HG03066 (cell line): ENCODE measurements around the gene CAMKMT.
"Not testable (repeated sequence)": the region's sequence is repeated elsewhere in the genome, so short reads cannot be mapped to it uniquely, and the experiment has no call there.

Experiments used
- ATAC-seq: cut with Tn5 transposase; IDR thresholded peaks from one replicate; pipeline ENCODE4 v1.9.1; 2021; ENCODE audit warnings: low read depth; ENCODE audit not compliant: unreplicated experiment

Gene CAMKMT

DNA sequence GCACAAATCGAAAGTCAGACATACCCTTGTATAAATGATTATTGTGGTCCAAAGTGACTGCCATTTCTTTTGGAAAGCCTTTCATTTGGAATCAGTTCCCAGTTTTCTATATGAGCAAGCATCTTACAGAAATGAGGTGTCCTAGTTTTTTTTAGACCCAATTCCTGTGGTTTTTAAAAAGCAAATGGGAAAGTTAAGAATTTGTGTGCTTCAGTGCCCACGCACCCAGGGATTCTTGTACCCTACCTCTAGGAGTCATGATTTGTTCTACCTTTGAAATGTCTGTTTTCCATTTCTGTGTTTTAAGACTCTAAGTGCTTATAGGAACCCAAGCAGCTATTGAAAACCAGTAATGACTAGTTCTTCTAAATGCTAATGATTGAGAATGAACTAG lies 218.1 kb downstream of the CAMKMT start:
- no peak for ATAC-seq

DNA sequence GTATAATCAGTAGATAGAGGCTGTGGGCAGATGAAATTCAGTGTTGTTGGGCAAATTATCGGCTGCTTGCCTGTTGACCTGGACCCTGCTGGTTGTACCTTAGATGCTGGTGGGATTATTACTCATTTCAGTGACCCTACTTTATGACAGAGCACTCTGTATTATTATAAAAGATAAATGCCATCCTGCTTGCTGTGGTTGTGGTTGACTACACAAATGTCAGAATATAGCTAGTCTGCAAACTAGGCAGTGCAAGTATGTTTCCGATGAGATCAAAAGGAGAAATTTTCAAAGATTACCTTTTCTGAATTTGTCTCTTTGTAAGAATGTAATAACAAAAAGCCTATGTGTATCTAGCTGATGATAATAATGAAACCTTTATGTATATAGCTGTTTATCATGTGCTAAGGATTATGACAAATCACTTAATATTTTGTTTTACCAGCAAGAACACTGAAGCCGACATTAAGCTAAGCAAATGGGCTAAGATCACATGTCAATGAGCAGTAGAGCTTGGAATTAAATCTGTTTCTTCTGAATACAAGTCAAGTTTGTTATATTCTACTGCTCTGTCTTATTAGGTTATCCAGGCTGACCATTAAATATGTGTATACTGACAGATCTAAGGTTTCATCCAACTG lies 219.2 kb downstream of the CAMKMT start:
- no peak for ATAC-seq

DNA sequence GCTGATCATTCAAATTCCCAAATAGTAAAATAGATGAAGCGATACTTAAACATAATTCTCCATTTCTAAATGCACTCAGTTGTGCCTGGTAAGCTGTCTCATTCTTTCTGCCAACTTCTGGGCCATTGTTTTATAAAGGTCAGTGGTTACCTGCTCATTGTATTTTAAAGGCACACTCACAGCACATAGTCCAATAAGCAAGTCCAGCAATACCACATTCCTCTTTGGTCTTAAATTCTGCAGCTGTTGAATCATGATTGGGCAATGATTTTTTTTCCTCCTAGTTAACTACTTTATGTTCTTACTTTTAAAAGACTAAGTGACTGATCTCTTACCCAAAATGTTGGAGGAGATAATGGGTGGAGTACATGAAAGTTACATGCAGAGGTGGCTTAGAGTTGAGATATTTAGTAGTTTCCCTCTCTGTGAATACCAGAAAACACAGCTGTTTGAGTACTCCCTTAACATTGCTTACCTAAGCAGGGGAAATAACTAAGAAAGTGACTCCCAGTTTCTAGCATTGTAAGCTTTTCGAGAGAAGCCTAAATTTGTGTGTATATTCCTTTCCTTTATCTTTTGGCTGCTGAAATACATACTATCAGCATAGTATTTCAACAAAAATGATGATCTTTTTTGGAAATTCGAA lies 220.7 kb downstream of the CAMKMT start:
- no peak for ATAC-seq

DNA sequence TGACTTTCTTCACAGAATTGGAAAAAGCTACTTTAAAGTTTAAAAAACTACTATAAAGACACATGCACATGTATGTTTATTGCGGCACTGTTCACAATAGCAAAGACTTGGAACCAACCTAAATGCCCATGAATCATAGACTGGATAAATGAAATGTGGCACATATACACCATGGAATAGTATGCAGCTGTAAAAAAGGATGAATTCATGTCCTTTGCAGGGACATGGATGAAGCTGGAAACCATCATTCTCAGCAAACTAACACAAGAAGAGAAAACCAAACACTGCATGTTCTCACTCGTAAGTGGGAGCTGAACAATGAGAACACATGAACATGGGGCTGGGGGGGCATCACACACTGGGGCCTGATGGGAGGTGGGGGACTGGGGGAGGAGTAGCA lies 233.9 kb downstream of the CAMKMT start:
- not testable (repeated sequence) for ATAC-seq

DNA sequence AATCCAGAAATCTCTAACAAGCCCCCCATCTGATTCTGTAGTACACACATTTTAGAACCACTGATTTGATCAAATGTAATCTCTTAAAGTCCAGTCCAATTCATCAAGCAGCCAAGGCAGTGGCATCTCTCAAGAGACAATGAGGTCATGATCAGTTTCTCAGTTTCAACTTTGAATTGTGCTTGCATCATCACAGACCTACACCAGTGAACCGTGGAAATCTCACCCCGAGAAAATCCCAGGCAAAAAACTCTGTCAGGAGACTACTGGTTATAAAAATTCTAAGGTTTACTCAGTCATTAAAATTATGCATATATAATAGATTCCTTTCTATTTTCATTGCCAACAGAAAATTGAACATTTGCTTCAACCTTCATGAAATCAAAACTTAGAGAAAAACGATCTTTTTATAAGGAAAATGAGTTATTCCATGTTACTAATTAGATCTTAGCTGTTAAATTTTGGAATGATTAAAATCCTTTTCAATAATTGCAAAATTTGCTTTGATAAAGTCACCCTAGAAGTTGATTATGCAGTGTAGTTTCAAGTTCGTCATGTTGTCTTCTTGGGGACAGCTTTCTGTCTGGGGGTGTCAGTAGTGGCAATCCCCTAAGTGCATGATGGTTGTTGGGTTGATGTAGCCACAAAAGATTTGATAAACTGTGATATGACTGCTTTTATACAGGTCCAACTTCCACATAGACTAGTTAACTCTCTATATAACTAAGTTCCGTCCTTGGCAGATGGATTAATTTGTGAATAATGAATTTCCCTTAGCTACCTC lies 235.0 kb downstream of the CAMKMT start:
- ATAC-seq = no peak

DNA sequence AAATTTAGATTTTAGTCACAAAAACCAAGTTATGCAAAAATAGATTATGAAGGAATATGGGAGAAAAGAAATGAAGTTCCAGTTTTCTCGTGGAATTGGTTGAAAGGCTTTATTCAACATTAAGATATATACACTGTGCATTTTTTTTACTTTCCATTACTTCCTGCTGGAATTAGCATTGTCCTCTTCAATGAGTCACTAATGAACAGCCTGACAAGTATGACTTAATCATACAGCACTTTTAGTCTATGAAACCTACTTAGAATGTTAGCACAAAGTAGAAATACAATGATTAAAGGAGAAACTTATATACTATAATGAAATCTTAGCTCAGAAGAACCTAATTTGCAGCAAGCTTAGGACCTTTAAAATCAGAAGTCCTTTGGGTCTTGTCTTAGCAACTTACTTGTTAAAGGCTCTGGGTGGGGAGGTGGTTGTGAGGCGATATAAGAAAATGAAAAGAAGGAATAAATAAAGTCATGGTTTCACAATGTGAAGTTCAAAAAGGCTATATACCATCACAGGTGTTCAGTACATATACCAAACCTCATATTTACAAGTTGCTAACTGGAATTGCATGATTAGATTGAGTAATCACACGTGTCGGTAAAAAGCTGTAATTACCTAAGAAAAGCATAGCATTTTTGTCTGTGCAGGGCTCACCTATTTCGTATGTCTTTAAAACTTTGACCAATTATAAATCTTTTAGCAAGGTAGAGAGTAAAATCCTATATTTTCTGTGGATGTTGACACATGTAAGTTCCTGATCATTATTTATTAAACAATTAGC lies 236.8 kb downstream of the CAMKMT start:
- no peak for ATAC-seq

DNA sequence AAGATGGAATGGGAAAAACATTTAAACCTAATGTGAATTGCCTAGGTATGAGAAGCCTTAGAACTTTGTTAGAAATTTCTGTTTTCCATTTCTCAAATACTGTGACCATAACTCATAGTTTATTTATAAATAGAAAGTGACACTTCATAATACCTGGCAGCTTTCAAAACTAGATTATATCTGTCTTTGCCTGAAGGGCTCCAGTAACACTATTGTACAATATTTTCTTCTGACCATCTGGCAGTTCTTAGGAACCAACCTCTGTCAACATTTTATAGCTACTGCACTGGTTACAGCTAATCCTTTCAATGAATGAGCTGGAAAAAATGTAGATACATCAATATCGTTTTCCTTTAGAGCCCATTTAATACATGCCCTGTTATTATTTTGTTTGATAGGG lies 237.4 kb downstream of the CAMKMT start:
- no peak for ATAC-seq

DNA sequence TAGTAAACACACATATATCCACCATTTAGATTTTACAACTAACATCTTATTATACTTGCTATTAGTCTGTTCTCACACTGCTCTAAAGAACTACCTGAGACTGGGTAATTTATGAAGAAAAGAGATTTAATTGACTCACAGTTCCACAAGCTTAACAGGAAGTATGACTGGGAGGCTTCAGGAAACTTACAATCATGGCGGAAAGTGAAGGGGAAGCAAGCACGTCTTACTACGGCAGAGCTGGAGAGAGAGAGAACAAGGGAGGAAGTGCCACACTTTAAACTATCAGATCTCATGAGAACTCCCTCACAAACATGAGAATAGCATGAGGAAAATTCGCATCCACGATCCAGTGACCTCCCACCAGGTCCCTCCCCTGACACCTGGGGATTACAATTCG lies 240.7 kb downstream of the CAMKMT start:
- no peak for ATAC-seq

DNA sequence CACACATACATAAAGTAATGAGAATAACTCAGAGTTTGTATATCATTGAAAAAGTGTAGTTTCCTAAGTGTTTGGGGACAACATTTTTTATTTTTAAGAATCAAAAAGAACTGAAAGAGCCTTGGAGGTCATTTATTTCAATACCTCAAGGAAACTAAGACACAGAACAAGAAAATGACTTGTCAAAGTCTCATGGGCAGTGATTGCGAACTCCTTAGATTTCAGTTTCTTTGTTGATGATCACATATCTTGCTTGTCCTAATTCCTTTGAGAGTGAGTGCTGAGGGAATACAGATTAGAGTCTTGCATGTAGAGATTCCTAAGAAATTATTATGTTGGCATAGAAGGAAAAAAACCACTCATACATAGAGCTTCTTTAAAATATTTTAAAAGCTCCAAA lies 243.8 kb downstream of the CAMKMT start:
- no peak for ATAC-seq

DNA sequence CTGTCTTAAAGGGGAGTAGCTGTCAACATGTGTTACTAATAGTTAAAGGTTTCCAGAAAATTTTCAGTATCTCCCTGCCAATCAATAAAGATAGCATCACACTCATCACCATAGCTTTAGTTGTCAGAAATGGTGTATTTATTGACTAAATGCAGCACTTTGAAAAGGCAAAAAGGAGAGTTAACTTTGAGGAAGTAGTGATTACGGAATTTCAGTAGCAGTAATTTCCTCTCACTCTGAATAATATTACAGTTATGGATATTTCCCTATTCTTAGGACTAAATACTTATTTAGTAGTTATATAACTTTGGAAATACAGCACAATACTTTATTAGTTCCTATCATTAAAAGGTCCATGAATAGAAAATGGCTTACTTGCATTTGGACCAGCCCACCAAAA lies 250.5 kb downstream of the CAMKMT start:
- no peak for ATAC-seq

DNA sequence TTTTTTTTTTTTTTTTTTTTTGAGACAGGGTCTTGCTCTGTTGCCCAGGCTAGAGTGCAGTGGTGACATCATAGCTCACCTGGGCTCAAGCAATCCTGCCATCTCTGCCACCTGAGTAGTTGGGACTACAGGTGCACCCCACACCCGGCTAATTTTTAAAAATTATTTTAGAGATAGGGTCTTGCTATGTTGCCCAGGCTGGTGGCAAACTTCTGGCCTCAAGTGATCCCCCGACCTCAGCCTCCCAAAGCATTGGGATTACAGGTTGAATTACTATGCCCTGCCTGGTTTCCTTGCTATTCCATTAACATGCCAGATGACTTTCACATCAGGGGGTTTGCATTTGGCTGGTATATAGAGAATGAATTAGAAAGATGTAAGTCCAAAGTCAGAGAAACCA lies 253.2 kb downstream of the CAMKMT start:
- ATAC-seq = no peak

DNA sequence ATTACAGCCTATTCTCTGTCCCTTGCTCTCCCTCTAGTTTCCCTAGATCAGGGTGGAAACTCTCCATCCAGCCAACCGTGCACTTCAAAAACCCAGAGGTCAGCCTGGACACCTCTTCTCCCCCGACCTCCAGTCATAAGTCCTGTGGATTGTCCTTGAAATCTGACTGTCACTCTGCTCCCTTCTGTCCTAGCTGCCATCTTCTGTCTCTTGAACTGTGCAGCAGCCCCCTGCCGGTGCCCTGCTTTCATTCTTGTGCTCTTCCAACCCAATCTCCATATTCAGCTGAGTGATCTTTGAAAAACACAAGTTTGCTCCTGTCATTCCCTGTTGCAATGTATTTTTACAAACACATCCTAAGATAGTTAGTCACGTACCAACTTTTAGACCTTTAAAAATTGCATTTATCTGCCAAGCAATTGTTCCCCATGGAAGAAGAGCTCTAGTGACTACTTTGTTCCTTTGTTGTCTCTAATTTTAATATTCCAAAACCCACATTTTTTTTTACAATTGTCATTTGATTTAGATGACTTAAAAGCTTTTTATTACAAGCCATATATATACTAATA lies 254.3 kb downstream of the CAMKMT start:
- ATAC-seq = no peak

DNA sequence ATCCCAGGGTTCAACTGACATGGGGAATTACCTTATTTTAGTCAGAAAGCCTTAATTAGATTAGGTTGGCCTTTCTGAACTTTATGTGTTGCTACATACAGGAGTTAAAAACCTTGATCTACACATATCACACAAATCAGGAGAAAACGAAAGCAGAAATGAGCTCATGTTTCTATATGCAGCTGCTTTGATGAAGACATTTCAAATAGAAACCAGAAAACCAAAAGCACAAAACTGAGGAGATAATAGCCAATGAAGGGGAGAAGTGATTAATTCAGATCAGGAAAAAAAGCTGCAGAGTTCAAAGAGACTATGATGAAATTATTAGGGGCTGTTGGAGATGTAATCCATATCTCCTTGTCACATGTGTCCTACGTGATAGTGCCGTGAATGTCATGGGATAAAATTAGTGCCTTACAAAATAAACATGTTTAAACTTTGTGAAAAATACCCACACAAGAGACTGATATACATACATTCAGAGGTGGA lies 255.0 kb downstream of the CAMKMT start:
- no peak for ATAC-seq

DNA sequence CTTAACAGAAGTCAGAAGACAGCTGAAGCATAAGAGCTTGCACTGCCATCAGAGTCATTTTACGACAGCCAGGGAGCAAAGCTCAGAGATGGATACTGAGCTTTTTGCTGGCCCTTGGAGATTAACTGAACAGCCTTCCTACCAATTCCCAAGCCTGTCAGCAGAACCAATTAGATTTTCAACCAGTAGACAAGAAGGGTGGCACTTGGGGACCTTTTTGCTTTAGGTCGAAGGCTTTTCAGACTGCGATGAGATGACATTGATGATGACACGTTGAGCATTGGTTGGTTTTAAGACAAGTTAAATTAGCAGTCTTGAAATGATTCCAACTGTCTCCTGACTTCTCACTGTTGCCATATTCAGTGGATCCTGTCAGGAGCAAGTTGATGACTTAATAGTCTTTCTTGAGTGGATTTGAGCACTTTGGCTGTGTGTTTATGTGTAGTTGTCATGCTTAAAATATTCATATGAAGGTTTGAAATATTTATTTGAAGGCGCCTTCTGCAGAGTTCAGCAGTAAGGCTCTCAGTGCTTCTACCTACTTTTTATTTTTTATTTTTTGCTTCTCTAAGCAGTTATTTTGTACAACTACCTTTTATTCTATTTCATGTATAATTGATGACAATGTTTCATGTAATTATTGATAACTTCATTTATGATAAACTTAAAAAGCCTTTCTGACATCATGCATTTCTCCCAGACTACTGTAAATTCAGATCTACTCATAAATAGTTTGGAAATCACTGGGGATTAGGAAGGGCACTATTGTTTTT lies 256.7 kb downstream of the CAMKMT start:
- ATAC-seq = no peak

DNA sequence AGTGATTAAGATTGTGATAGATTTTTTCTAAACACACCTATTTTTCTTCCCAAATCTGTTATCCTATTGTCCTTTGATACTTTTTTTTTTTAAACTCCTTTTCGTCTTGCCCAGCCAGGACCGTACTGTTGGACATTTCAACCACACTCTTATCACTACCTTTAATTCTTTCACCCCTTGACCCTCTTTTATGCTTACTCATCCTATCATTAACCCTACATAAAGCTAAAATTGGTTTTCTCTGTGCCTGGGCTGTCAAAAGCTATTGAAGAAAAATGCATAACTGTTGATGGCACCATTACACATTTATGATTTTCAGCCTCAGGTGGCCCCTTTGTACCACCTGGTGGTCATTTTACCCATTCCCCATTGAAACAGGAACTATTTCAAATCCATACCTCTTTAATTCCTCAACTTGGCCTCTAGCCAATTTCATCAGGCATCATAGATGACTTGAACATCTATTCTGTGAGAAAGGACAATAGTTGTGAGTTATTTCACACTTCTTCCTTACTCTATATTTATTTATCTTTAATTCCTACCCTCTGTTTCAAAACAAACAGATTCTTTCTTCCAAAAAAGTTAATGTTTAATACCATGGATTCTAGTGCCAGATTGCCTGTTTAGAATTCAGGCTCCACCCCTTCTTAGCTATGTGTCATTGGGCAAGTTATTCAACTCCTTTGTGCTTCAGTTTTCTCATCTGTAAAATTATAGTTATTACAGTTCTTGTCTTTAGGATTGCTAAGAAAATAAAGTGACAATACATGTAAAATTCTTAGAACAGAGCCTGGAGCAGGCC lies 258.6 kb downstream of the CAMKMT start:
- ATAC-seq = no peak

DNA sequence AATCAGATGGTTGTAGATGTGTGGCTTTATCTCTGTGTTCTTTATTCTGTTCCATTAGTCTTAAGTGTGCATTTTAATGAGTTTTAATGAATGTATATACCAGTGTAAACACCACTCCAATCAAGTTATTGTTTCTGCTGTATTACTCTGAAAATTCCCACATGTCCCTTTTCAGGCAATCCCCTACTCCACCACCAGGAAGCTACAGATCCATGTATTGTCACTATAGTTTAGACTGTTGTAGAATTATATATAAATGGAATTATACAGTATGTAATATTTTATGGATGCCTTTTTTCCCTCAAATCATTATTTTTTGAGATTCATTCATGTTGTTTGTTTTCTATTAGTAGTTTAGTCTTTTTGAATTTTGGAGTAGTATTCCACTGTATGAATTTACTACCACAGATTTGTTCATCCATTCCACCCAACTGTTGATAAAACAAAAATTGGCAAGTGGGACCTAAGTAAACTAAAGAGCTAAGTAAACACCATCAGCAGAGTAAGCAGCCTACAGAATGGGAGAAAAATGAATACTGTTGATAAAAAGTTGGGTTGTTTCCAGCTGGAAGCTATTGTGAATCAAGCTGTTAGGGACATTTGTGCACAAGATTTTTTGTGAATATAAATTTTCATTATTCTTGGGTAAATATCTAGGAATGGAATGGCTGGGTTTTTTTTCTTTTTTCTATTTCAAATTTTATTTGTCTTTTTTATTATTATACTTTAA lies 262.0 kb downstream of the CAMKMT start:
- no peak for ATAC-seq

DNA sequence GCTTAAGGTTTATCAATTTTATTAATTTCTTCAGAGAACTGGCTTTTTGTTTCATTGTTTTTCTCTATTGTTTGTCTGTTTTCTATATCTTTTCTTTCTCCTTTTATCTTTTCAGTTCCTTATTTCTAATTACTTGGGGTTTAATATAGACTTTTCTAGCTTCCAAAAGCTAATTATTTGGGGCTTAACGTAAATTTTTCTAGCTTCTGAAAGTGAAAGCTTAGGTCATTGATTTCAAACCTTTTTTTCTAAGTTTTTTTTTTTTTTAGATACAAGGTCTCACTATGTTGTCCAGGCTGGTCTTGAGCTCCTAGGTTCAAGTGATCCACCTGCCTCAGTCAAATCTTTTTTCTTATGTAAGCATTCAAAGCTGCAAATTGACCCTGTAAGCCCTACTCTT lies 266.6 kb downstream of the CAMKMT start:
- no peak for ATAC-seq

DNA sequence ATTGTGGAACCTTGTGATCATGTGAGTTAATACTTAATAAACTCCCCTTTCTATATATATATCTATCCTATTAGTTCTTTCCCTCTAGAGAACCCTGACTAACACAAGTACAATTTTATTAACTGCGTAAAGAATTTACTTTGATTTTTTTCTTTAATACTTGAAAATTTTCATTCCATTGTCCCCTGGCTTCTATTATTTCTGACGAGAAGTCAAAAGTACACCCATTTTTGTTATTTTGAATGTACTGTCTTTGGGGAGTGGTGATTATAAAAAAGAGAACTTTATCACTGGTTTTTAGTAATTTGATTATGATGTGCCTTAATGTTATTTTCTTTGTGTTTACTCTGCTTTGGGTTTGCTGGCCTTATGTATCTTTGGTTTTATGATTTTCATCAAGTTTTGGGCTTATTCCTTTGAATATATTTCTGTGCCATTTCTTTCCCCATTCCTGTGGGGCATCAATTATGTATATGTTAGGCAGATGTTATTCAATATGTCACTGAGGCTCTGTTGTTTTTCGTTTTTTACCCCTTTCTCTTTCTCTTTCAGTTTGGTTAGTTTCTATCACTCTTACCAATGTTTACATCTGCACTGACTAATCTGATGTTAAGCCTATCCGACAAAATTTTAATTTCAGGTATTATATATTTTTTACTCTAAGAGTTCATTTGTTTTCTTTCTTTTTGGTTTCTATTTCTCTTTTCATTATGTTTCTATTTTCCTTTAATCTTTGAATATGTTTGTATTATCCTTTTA lies 271.4 kb downstream of the CAMKMT start:
- no peak for ATAC-seq
